GM19240 (cell line): ENCODE data around the gene SAP30BP.

Experiments
- DNase-seq: peaks from one replicate; pipeline ENCODE4 v3.0.0; 2011; ENCODE audit warnings: low spot score; ENCODE audit not compliant: insufficient read length

SAP30BP gene

GRCh38 chr17:75712446-75712845 is 45.3 kb downstream of the SAP30BP start:
- no peak for DNase-seq

DNA sequence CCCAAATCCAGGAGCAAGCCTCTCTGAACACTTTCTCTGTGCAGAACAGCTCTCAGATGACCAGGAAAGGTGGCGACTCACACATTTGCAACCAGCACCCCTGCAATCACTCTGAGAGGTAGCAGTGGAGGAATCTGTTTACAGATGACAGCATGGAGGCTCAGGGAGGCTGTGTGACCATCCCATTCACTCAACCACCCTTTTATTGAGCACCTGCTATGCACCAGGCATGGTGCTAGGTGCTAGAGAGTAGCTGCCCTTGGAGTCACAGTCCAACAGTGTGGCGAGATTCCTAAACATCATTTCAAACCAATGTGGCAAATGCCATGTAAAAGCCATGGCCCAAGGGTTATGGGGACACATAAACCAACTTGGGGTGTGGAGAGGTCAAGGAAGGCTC is 52.6 kb downstream of the SAP30BP start:
- no peak for DNase-seq

GRCh38 chr17:75720656-75721462 is 53.7 kb downstream of the SAP30BP start, which contains the start of gene ITGB4:
ITGB4 (plus strand) TSS chr17:75721459; CDS start chr17:75724704, 3,245 bp downstream.
- peak; percentile 63 for DNase-seq

DNA sequence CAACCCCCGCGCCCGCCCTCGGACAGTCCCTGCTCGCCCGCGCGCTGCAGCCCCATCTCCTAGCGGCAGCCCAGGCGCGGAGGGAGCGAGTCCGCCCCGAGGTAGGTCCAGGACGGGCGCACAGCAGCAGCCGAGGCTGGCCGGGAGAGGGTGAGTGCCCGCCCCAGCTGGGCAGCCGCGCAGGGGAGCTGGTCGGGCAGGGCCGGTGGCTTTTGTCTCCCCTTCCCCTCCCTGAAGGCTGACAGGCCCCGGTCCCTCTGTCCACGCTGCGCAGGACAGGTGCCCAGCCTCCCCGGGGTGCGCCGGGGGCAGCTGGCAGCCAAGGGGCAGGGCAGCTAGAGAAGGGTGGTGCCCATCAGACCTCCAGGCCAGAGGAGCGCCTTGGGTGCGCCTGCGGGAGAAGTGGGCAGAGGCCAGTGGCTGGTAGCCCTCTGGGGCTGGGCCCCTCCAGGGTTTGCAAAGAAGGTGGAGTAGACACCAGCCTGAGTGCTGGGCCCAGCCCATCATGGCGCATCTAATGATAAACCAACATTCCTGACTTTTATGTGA is 54.4 kb downstream of the SAP30BP start:
- DNase-seq: no peak

DNA sequence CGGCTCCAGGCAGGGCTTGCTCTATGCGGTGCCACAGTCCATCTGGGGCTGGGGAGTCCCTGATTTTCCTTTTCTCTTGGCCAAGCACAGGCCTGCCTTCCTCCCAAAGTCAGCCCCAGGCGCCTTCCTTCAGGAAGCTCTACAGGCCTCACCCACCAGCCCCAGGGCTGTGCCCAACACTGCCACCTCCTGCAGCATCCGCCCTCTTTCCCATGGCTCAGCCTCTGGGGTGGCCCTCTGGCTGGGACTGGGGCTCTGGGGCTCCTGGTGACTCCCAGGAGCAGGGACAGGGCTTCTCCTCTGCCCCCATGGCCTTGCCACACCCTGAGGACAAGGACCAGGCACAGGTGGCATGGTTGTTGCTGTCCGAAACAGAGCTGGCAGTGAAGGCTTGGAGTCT is 54.9 kb downstream of the SAP30BP start:
- no peak for DNase-seq

DNA sequence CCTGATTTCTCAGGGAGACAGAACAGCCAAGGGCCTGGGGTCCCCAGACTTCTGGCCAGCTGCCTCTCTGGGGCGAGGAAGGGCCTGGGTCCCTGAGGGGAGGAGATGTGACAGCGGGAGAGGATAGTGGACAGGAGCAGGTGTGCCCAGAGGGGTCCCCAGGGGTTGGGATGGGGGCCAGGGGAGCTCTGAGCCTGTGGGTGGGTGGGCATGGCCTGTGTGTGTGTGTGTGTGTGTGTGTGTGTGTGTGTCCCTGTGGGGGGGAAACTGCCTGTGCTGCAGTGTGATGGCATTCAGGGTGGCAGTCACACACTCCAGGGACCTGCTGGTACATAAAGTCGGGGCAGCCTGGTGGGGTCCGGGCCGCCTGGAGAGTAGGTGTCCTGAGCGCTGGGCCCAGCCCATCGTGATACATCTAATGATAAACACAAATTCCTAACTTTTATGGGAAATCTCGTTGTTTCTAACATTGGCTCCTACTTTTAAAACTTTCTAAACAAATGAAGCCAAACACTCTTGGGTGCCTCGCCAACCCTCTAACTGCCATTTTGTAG is 55.5 kb downstream of the SAP30BP start:
- DNase-seq: no peak

DNA sequence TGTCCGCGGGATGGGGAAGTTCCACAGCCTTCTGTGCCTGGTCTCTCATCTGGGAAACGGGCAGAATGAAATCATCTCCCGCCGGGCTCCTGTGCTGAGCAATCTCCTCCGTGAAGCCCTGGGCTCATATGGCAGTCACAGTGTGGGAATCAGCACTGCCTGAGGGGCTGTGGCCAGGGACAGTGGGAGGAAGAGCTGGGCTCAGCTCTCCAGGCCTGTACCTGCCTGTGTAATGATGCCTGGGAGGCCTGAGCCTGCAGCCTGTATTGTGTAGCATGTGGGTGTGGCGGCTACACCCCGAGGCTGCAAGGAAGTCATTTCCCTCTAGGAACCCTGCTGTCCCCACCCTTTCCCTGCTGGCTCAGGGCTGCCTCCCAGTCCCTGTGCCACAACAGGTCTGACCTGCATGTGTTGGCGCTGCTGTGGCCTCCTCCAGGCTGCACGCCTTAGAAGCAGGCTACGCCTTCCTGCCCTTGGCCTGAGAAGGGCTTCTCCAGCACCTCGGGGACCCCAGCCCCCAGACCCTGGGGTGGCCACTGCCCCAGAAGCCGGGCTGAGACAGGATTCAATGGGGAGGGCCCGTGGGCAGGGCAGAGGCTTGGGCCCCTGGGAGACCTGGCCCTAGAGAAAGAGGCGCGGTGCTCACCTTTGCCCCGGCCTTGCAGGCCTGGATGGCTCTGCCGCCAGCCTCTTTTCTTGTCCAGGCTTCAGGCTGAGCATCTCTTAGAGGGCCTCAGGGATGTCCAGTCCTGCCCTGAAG is 56.2 kb downstream of the SAP30BP start:
- no peak for DNase-seq

DNA sequence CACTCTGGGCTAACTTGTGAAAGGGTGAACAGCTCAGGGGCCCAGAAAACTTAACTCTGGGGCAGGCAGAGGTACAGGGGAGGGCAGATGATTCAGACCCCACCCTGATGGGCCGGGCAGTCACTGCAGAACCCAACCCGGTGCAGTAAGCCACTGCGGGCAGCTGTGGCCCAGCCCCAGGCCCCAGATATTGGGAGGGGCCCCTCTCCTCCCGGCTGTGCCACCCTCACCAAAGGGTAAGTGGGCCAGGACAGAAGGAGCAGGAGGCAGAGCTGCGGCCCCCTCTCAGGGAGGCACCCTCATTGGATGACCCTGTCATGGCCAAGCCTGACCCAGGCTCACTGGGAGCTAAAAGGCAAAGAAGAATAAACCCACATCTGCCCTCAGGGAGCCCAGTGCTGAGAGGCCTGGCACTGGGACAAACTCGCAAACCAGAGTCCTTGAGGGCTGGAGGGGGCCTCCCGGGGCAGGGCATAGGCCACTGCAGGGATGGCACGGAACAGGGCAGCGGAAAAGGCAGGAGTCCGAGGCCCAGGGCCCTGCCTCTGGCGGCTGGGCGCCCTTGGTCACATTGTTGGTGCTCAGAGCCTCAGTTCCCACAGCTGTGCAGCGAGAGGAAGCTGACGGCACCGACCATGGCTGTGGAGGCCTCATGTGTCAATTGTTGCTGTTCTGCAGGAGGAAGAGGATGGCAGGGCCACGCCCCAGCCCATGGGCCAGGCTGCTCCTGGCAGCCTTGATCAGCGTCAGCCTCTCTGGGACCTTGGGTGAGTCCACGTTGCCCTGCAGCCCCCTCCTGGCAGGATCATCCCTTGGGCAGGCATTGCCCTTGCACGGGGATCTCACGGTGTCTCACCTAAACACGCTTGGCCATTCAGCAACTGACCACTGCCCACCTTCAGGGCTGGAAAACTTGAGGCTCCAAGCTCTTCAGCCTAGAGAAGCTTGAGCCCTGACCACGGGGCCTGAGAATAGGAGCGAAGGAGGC is 57.2 kb downstream of the SAP30BP start:
- no peak for DNase-seq

DNA sequence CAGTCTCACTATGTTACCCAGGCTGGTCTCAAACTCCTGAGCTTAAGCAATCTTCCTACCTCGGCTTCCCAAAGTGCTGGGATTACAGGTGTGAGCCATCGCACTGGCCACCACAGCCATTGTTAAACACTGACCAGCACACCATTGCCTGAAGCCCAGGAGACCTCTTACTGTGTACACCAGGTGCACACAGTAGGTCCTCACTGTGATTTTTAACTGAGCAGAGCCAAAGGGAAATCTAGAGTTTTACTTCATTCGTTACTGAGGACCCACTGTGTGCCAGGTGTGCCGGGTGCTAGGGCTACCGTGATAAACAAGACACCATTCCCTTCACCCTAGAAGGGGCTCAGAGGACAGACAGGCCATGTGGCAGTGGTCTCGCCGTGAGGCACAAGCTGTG is 58.4 kb downstream of the SAP30BP start:
- DNase-seq: no peak

GRCh38 chr17:75727391-75727790 is 60.3 kb downstream of the SAP30BP start:
- DNase-seq: no peak

DNA sequence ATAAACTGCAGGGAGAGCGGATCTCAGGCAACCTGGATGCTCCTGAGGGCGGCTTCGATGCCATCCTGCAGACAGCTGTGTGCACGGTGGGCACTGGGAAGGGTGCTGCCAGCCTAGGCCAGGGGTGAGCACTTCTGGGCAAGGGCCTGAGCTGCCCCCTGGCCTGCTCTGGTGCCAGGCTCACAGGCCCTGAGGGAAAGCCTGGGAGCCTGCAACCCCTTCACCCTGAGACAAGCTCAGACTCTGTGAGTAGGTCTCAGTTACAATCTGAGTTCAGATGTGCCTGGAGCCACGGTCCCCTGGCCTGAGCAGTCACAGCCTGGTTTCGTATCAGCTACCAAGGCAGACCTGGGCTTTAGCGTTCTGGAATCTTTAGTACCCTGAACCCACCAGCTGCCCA is 62.2 kb downstream of the SAP30BP start:
- no peak for DNase-seq

DNA sequence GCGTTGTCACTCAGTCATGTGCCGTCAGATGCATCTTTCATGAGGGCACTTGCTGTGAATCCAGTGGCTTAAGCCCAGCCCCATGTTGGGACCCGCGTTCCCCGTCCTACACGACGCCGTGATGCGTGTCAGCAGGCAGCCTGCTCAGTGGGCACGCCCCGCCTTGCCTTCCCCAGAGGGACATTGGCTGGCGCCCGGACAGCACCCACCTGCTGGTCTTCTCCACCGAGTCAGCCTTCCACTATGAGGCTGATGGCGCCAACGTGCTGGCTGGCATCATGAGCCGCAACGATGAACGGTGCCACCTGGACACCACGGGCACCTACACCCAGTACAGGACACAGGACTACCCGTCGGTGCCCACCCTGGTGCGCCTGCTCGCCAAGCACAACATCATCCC is 62.9 kb downstream of the SAP30BP start:
- DNase-seq: no peak

DNA sequence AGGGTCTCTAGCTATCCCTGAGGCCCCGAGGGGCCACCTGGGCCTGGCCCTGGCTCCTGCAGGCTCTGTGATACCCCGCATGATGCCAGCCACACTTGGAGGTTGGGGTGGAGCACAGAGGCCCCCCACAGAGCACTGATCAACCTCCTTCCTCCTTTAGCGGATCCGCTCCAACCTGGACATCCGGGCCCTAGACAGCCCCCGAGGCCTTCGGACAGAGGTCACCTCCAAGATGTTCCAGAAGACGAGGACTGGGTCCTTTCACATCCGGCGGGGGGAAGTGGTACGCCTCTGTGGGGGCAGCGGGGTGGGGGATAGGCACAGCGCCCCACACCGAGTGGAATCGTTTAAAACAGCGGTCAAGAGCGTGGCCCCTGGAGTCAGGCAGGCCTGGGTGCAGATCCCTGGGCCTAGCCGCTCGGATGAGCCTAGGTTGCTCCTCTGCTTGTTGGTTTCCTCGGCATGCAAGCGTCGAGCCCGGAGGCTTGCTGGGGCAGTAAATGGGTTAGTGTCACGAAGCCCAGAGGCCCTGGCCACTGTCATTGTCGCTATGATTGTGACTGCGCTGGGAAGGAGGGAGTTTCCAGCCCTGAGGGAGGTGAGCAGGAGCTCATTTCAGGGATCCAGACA is 64.1 kb downstream of the SAP30BP start:
- DNase-seq: no peak

DNA sequence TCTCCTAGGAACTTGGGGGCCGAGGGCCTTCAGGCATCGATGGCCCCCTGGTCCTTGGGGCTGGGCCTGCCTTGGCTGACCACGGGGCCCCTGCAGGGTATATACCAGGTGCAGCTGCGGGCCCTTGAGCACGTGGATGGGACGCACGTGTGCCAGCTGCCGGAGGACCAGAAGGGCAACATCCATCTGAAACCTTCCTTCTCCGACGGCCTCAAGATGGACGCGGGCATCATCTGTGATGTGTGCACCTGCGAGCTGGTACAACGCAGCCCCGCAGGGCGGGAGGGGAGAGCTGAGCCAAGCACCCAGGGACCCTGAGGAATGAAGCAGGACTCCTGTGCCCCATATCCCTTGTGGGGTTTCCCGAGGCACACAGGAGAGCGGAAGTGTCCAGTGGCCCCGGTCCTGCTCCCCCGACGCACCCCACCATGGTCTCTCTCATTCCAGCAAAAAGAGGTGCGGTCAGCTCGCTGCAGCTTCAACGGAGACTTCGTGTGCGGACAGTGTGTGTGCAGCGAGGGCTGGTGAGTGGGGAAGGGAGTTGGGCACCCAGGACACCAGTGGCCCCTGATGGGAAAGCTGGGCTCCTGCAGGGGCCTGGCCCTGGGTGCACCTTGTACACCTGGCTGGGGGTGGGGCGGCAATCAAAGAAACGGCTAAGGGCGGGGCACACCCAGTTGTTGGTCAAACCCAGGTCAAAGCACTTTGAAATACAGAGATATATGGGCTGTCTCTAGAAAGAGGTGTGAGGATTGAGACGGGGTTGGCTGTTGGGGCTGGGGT is 64.8 kb downstream of the SAP30BP start:
- DNase-seq: no peak

DNA sequence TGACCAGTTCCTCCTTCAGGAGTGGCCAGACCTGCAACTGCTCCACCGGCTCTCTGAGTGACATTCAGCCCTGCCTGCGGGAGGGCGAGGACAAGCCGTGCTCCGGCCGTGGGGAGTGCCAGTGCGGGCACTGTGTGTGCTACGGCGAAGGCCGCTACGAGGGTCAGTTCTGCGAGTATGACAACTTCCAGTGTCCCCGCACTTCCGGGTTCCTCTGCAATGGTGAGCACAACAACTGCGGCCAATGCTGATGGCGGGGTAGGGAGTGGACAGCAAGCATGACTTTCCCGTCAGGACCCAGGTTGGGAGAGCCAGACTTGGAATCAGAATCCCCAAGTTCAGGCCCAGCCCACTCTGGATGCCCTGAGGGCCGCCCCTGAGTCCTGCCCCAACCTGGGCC is 66.3 kb downstream of the SAP30BP start:
- DNase-seq: no peak

- DNase-seq: peak; percentile 41
Observed at GRCh38 chr17:75734674-75735294, 67.6 kb downstream of the SAP30BP start.

GRCh38 chr17:75736173-75736835 is 69.2 kb downstream of the SAP30BP start:
- no peak for DNase-seq

GRCh38 chr17:75737133-75737962 is 70.2 kb downstream of the SAP30BP start:
- DNase-seq: no peak
